Hepatocyte (in vitro differentiated cells): ENCODE results near the gene SAFB2.

ENCODE experiments used
- EZH2 ChIP-seq: fragments of 200-600 bp; sonication (generic); IDR thresholded peaks from 2 replicates; pipeline ENCODE4 v1.6.1; 2016; ENCODE audit warnings: antibody characterized with exemption, mild to moderate bottlenecking, borderline replicate concordance
- EZH2phosphoT487 ChIP-seq: fragments of 200-600 bp; sonication (generic); IDR thresholded peaks from one replicate; pipeline ENCODE4 v1.6.1; 2018; ENCODE audit warnings: antibody characterized with exemption, mild to moderate bottlenecking, low read depth, moderate library complexity; ENCODE audit not compliant: unreplicated experiment, severe bottlenecking
- TF ChIP-seq, protein P1 (sequence below): fragments of 200-600 bp; sonication (generic); IDR thresholded peaks from 2 replicates; pipeline ENCODE4 v1.5.1; 2016; ENCODE audit warnings: antibody characterized with exemption, mild to moderate bottlenecking; ENCODE audit not compliant: poor library complexity

DNA sequence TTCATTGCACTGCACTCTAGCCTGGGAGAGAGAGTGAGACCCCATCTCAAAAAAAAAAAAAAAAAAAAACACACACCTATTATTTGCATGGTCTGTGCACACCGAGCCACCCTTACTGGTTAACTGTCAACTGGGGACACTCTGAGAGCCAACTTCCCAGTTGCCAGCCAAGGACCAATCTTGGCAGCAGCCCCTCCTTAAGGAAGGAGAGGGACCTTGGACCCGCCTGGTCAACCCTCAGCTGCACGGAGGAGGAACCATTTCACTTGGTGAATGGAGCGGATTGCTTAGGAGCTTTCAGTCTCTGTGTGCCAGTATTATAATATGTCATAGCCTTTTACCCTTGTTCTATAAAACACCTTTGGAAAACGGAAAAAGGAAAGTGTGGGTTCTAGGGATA, 32.8 kb upstream of the SAFB2 start:
- TF ChIP-seq, protein P1, sequence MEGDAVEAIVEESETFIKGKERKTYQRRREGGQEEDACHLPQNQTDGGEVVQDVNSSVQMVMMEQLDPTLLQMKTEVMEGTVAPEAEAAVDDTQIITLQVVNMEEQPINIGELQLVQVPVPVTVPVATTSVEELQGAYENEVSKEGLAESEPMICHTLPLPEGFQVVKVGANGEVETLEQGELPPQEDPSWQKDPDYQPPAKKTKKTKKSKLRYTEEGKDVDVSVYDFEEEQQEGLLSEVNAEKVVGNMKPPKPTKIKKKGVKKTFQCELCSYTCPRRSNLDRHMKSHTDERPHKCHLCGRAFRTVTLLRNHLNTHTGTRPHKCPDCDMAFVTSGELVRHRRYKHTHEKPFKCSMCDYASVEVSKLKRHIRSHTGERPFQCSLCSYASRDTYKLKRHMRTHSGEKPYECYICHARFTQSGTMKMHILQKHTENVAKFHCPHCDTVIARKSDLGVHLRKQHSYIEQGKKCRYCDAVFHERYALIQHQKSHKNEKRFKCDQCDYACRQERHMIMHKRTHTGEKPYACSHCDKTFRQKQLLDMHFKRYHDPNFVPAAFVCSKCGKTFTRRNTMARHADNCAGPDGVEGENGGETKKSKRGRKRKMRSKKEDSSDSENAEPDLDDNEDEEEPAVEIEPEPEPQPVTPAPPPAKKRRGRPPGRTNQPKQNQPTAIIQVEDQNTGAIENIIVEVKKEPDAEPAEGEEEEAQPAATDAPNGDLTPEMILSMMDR: no peak
- TF ChIP-seq EZH2 (no peak), EZH2phosphoT487 (no peak)
